DMS 273 (cell line): ENCODE data around the gene CHGA.
A peak's percentile ranks its signal among the peaks of the same experiment; 100 is the strongest.

ENCODE experiments used
- DNase-seq: peaks from one replicate; lab custom pipeline; 2025; ENCODE audit not compliant: unreplicated experiment; lab: John Stamatoyannopoulos, UW

CHGA gene, protein sequence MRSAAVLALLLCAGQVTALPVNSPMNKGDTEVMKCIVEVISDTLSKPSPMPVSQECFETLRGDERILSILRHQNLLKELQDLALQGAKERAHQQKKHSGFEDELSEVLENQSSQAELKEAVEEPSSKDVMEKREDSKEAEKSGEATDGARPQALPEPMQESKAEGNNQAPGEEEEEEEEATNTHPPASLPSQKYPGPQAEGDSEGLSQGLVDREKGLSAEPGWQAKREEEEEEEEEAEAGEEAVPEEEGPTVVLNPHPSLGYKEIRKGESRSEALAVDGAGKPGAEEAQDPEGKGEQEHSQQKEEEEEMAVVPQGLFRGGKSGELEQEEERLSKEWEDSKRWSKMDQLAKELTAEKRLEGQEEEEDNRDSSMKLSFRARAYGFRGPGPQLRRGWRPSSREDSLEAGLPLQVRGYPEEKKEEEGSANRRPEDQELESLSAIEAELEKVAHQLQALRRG

DNA sequence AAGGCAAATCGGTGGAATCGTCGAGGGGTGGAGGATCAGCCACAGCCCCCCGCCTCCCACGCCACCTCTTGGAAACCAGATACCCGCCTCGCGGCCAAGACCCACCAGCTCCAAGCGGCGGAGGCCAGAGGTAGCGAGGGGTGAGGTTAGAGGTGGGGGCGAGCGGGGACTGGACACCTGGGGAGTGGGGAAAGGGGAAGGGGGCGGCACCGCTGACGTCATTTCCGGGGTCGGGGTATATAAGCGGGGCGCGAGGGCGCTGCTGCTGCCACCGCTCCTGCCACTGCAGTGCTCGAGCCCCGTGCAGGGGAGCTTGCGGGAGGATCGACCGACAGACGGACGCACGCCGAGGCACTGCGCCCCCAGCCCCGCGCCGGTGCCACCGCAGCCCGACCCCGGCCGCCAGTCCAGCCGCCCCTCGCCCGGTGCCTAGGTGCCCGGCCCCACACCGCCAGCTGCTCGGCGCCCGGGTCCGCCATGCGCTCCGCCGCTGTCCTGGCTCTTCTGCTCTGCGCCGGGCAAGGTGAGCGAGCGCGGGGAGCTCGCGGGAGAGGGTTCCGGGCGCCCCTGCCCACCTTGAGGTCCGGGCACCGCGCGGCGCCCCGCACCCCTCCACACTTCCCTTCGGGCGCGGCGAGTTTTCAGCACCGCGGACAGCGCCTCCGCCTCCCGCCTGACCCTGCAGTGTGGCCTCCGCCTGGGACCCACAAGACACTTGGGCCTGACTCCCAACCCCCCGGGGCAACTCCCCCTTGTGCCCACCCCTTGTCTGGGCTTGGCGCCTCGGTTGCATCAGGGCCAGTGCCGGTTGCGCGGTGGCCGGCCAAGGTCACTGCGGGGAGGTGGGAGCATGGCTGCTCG is at the start of gene CHGA:
CHGA (plus strand) TSS at position 268 of the 861 bp plus-strand sequence; CDS start at position 478, 210 bp downstream.
- peak; percentile 80 for DNase-seq

- no peak for DNase-seq
Observed at GRCh38 chr14:92874962-92875661, 47.8 kb upstream of the CHGA start.

DNA sequence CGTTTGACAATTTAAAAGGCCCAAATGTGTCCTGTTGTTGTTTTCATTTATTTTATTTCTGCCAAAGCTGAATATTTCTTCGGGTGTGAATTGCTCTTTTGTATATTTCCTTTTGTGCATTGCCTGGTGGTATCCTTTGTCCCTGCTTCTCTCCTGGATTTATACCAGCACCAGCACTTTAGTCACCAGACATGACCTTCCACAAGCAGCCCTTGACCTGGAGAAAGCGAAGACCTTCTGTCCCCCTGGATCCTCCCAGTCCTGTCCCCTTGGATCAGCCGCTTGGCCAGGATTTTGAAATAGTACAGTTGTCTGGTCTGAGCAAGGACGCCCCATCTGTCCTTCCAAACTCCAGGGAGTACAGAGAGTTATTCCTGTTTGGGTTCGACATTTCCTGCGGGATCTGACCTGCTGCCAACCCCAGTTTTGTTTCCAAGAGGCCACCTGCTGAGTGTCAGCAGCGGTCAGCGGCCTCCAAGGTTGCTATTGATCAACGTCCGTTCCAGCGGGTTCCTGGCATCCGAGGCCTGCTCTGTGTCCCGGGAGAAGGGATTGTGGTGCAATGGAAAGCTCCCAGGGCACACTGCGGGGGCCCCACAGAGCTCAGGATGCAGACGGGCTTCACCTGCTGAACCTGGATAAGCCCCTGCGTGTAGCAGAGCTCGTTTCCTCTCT is 45.1 kb upstream of the CHGA start:
- no peak for DNase-seq

DNA sequence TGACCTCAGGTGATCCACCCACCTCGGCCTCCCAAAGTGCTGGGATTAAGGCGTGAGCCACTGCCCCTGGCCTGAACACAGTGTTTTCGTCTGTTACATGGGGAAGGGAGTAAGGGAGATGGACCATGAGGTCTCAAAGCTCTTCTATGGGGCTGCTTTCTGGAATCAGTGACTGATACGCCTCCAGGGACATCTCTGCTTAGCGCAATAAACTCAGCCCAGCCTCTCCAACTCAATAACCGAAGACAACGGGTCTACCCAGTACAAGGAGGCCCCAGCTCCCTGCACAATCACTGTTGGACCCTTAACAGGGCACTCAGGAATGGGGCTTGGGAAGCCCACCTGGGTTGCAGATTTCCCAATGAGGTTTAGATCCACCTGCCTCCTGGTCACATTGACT is 42.6 kb upstream of the CHGA start:
- DNase-seq, result no peak

DNA sequence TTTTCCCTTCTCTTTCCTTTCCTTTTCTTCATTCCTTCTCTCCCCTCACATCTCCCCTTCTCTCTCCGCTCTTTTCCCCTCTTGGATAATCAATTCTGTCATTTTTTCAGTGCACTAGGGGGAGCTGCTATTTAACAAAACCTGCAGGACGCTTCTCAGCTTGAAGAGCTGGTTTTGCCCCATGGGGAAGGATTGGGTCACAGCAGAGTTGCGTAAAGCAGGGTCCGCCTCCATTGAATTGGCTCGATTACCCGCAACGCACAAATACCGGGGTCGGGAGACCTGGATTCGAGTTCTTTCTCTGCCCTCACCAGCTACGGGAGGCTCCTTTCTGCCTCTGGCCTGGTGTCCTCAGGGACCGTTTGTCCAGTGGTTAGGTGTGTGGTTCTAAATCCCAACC is 42.1 kb upstream of the CHGA start:
- peak; percentile 60 for DNase-seq

DNA sequence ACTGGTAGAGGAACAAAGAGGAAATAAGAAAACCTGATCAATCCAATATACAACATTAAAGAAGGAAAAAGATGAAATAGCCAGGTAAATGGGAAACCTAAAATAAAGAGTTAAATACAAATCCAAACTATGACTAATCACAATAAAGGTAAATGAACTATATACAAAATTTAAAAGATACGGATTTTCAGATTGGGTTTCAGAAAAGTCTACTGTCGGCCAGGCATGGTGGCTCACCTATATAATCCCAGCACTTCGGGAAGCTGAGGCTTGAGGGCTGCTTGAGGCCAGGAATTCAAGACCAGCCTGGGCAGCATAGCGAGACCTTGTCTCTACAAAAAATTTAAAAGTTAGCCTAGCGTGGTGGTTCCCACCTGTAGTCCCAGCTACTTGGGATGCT is 39.9 kb upstream of the CHGA start:
- DNase-seq, result no peak

DNA sequence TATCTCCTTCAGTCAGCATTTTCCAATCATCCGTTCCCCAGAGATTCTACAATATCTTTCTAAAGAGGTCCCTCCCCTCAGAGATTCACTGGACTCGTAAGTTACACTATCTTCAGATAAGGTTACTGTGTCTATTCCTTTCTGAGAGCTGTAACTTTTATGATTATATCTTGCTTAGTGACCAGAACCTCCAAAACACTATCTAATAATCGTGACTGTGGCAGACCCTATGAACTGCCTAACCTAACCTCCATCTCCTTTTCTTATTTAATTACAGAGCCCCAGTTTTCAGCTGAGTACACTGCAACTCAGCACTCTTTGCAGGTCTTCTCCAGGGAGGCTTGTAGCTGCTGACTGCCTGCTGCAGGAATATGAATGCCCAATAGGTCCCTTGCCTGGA is 38.5 kb upstream of the CHGA start:
- DNase-seq, result no peak

DNA sequence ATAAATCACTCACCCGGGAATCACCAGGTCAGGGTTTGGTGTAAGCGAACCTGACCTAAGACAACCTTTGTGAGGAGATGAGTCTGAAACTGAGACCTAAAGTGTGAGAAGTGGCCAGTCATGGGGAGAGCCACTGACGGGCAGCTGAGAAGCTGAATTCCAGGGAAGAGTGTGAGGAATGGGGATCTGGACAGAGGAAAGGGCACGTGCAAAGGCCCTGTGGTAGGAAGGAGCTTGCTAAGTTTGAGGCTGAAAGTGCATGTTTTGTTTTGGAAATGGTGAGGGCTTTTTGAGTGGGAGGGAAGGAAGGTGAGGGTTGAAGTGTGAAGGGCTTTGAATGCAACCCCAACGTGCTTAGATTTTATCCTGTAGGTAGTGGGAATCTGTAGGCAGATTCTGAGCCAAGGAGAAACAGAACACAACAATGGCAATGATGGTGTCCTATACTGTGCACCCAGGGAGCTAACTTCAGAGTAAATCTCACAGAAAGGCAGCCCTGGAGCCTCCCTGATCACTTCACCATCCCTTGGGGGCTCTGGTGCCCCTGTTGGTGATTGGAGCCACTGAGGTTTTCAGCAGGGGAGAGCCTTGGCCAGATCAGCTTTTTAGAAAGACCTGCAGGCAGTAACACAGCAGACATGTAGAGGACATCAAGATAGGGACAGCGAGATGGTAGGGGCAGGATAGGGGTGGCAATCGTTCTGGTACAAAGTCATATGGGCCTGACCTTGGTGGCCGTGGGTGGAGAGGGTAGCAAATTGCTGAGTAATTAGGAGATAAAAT is 37.5 kb upstream of the CHGA start:
- DNase-seq, result no peak

DNA sequence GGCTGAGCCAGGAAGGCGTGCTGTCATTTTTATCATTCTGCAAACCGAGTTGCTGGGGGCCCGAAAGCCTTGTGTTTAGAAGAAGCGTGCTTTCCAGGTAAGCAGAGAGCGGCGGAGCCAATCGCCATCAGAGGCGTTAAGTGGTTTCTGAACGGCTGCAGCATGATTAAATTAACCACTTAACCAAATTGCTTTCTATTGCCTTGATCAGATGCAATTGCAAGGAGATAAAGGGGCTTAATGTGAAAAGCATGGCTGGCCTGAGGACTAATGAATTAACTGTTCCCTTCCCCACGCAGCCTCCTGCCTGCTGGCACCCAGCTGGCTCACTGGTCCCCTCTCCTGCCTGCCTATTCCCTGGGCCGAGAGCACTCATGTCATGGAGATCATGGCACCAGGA is 36.6 kb upstream of the CHGA start:
- DNase-seq, result no peak

DNA sequence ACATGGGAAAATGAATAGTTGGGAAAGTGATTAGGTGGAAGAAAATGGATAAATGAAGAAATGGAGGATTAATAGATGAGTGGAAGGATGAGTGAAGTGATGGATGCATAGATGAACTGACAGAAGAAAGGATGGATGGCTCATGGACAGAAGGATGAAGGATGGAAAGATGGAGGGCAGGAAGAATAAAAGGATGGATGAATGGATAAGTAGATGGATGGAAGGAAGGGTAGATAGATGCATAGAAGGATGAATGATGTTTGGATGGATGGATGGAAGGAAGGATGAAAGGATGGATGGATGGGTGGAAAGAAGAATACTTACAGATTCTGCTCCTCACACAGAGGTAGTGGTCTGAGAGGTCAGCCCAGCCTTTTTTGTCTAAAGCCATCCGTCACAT is 35.8 kb upstream of the CHGA start:
- DNase-seq, result no peak

DNA sequence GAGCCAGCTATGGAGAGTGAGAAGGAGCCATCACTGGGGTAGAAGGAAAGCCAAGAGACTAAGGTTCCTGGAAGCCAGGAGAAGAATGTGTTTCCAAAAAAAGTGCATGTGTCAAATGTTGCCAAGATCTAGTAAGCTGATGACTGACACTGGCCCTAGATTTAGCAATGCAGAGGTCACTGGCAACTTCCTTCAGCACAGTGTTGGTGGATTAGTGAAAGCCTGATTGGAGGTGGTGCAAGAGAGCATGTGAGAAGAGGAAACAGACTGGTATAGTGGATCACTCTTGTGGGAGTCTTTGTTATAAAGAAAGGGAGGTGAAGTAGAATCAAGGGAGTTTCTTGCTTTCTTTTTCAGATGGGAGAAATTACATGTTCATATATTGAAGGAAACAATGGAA is 34.1 kb upstream of the CHGA start:
- DNase-seq, result no peak

DNA sequence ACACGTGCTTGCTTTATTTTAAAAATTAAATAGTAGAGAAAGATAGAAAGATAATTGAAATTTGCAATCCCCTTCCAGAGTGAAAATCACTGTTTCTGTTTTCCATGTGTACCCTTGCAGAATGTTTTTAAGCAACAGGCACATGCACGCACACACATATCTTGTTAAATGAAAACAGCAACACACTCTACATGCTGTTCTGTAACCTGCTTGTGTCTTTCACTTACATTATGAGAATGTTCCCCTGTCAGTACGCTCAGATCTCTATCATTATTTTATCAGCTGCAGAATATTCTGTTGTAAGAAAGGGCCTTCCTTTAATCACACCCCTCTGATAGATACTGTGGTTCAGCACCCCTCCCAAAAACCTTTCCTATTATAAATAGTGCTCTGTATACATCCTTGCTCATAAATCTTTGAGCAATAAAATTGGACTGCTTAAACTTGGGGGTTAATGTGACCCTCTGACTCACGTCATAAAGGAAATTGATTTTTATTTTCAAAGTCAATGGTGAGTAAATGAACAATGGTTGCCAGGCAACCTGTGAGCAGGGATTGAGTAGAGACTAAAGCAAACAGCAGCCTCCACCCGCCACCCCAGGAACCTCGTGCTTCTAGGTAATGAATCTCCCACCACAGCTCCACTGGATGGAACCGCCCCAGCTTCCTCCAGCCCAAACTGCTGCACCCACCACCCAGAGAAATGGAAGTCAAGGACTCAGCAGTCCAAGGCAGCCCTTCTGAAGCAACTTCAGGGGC is 31.9 kb upstream of the CHGA start:
- DNase-seq, result no peak

GRCh38 chr14:92892589-92892988 is 30.4 kb upstream of the CHGA start:
- no peak for DNase-seq

GRCh38 chr14:92895352-92895878 is 27.5 kb upstream of the CHGA start:
- DNase-seq, result no peak

GRCh38 chr14:92897922-92898565 is 24.9 kb upstream of the CHGA start:
- DNase-seq, result no peak

DNA sequence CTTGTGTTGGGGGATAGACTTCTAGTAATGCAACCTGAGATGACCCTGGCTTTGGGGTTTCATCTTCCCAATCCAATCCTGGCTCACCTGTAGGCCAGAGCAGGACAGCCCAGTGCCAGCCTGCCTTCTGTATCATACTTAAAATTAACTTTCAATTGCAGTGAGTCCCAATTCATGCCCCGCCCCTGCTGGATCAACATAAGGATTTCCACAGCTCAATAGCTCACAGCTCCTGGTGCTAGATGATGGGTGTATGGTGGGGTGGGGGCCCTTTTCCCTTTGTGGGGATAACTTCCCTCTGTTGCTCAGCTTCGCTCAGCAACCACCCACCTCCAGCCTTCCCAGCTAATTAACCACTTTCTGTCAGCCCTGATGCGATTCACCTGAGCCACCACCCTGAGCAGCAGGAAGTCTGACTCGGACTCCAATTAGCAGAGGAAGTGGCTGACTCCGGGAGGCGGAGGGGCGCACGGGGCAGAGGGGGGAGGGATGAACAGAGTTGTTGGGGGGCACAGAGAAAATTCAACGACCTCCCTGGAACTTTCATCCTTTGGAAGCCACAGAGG is 24.3 kb upstream of the CHGA start:
- no peak for DNase-seq

DNA sequence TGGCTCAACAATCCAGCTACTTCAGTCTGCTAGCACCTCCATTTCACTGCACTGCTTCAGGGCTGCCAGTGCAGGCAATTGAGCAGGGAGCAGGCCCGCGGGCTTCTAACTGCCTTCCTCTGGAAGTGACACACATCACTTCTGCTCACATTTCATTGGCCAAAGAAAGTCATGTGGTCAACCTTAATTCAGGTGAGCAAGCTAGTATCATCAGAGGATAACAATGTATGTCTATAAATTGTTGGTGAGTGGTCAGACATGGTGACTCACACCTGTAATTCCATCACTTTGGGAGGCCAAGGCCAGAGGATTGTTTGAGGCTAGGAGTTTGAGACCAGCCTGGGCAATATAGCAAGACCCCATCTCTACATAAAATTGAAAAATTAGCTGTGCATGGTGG is 22.3 kb upstream of the CHGA start:
- no peak for DNase-seq

DNA sequence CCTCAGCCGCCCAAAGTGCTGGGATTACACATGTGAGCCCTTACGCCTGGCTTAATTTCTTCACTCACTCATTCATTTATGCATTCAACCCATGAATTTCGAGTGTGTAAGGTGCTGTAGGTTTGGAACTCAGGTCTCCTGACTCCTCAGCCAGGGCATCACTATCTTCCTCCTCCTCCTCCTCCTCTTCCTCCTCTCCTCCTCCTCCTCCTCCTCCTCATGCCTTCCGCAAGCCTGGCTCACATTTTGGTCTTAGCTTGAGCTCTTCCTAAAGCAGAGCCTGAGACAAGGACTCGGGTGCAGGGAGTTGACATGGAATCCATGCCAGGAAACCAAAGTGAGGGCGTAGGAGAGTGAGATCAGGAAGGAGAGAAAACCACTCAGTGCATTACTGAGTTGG is 20.8 kb upstream of the CHGA start:
- DNase-seq, result no peak
